Measurements from ENCODE around the gene NAV2.

NAV2 gene

GRCh38 chr11:19704213-19704612, 8.4 kb upstream of the NAV2 start:
- TF ChIP-seq, protein P1, sequence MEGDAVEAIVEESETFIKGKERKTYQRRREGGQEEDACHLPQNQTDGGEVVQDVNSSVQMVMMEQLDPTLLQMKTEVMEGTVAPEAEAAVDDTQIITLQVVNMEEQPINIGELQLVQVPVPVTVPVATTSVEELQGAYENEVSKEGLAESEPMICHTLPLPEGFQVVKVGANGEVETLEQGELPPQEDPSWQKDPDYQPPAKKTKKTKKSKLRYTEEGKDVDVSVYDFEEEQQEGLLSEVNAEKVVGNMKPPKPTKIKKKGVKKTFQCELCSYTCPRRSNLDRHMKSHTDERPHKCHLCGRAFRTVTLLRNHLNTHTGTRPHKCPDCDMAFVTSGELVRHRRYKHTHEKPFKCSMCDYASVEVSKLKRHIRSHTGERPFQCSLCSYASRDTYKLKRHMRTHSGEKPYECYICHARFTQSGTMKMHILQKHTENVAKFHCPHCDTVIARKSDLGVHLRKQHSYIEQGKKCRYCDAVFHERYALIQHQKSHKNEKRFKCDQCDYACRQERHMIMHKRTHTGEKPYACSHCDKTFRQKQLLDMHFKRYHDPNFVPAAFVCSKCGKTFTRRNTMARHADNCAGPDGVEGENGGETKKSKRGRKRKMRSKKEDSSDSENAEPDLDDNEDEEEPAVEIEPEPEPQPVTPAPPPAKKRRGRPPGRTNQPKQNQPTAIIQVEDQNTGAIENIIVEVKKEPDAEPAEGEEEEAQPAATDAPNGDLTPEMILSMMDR (IDR thresholded peaks at IDR 0.05; ENCODE audit: extremely low read depth, insufficient read depth, missing control alignments) = no peak

GRCh38 chr11:19705936-19706335, 6.7 kb upstream of the NAV2 start:
- in situ Hi-C loops (cut with MboI; ENCODE audit: low pct_unique_long_range_greater_than_20kb, low sequenced_read_pairs, unreplicated experiment) = no loop called here
- no peak for DNase-seq (ENCODE audit: low spot score)
- TF ChIP-seq, protein P1 (IDR thresholded peaks at IDR 0.05; ENCODE audit: extremely low read depth, insufficient read depth, missing control alignments) = no peak

More at GRCh38 chr11:19704213-19704612, 8.4 kb upstream of the NAV2 start:
- no peak for DNase-seq (ENCODE audit: low spot score)
- in situ Hi-C loops (cut with MboI; ENCODE audit: low pct_unique_long_range_greater_than_20kb, low sequenced_read_pairs, unreplicated experiment) = no loop called here

DNA sequence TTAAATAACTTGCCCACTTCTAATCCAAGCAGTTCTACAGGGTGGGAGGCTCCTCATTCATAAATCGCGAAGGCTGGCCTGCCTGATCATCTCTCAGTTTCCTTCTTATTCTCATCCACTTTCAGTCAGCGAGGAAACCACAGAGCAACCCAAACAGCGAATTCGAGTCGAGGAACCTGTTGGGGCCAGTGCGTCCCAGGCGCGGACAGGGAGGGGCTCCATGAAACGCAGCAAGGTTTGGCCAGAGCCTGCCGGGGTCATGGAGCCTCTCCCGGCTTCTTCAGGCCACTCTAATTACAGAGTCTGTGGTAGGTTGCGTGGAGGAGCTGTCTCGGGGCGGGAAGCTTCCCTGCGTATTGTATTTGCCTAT, 741 bp upstream of the NAV2 start:
- TF ChIP-seq, protein P1 (IDR thresholded peaks at IDR 0.05; ENCODE audit: extremely low read depth, insufficient read depth, missing control alignments) = no peak
- peak; percentile 24 for DNase-seq (ENCODE audit: low spot score)
- in situ Hi-C loops (cut with MboI; ENCODE audit: low pct_unique_long_range_greater_than_20kb, low sequenced_read_pairs, unreplicated experiment) = no loop called here

DNA sequence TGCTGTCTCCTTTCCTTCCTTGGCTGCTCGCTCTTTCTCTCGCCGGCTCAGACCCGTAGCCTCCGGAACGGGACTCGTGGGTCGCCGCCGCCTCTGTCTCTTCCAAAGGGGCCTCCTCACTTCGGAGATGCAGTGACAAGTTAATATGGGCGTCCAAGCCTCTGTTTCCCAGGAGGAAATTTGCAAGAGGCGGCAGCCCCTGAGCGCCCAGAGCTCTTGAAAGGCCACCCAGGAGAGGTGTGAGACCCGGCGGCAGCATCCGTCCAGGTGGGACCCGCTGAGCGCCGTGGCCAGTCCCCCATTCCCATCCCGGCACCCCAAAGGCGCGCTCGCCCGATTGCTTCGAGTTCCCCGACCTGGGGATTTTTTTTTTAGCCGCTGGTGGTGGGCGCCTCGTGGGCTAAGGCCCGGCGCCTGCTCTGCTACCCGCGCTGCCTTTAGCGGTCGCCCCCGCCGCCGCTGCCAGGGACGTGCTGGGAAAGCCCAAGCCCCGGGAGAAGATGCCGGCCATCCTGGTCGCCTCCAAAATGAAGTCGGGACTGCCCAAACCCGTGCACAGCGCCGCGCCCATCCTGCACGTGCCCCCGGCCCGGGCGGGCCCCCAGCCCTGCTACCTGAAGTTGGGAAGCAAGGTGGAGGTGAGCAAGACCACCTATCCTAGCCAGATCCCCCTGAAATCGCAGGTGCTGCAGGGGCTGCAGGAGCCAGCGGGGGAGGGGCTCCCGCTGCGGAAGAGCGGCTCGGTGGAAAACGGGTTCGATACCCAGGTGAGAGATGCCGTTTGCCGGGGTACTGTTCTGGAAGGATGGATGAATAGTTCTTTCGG, 772 bp downstream of the NAV2 start:
- TF ChIP-seq, protein P1 (IDR thresholded peaks at IDR 0.05; ENCODE audit: extremely low read depth, insufficient read depth, missing control alignments) = no peak
- in situ Hi-C loops (cut with MboI; ENCODE audit: low pct_unique_long_range_greater_than_20kb, low sequenced_read_pairs, unreplicated experiment) = no loop called here
- DNase-seq (ENCODE audit: low spot score) = no peak

DNA sequence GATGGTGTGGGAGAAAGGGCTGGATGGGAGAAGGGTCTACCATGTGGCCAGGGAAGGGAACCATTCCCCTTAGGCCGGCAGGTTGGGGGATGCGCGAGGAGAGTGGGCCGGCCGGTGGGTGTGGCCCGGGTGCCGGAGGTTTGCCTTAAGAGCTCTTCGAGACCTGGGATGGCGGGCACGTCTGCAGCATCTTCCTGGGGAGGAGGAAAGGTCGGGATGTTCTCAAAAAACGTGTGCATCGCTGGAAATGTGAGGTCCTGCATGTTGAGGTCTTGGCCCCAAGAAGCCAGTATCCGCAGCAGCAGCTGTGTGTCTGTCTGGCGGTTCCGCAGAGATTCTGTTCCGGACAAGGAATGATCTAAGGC, 1.4 kb downstream of the NAV2 start:
- TF ChIP-seq, protein P1 (IDR thresholded peaks at IDR 0.05; ENCODE audit: extremely low read depth, insufficient read depth, missing control alignments) = no peak
- no peak for DNase-seq (ENCODE audit: low spot score)
- in situ Hi-C loops (cut with MboI; ENCODE audit: low pct_unique_long_range_greater_than_20kb, low sequenced_read_pairs, unreplicated experiment) = no loop called here

DNA sequence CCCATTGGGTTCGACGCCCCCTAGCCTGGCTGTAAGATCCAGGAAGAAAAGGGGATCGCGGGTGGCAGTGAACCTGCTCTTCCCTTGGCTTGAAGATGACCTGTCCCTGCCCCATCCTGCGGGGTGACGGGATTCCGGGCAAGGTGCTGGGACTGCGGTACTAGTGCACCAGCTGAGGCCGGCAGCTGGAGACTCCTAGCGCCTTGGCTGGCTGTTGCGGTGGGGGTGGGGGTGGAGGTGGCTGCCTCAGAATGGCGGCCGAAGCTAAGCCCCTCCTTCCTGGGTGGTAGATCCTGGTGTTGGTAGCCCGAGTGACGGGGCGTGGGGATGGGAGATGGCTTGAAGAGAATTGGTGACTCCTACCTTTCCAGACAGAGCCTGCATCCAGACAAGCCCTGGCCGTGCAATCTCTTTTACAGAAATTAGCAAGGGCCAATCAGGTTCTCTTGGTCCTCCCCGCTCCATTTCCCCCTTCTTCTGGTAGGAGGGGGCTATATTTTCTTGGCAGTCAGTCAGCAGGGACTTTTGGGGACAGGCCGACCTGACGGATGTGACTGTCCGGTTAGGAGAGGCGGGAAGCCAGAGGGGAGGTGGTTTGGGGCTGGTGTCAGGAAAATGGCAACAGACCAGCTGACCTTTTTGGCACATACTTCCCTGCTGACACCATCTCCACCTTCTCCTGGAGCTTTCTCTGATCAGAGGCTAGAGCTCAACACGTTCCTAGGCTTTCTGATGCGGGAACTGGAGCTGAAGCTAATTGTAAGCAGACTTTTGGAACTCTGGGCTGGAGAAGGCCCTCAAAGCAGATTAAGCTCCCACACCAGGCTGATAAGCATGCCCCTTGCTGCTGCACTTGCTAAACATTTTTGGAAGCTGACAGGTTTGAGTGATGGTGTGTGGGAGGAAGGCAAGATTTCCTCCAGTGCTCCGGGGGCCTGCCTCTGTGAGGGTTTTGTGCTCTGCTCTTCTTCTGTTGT, 2.0 kb downstream of the NAV2 start:
- TF ChIP-seq, protein P1 (IDR thresholded peaks at IDR 0.05; ENCODE audit: extremely low read depth, insufficient read depth, missing control alignments) = no peak
- no peak for DNase-seq (ENCODE audit: low spot score)
- in situ Hi-C loops (cut with MboI; ENCODE audit: low pct_unique_long_range_greater_than_20kb, low sequenced_read_pairs, unreplicated experiment) = no loop called here

Data from GM13977 (cell line).